ENCODE measurements around the gene MCU. TPM values are rescaled to one million over a fixed set of nuclear protein-coding genes. Genes with fewer than 3 reads are reported as not detected.

Gene MCU
- total RNA-seq, 1 donor, result 42.7 TPM

DNA sequence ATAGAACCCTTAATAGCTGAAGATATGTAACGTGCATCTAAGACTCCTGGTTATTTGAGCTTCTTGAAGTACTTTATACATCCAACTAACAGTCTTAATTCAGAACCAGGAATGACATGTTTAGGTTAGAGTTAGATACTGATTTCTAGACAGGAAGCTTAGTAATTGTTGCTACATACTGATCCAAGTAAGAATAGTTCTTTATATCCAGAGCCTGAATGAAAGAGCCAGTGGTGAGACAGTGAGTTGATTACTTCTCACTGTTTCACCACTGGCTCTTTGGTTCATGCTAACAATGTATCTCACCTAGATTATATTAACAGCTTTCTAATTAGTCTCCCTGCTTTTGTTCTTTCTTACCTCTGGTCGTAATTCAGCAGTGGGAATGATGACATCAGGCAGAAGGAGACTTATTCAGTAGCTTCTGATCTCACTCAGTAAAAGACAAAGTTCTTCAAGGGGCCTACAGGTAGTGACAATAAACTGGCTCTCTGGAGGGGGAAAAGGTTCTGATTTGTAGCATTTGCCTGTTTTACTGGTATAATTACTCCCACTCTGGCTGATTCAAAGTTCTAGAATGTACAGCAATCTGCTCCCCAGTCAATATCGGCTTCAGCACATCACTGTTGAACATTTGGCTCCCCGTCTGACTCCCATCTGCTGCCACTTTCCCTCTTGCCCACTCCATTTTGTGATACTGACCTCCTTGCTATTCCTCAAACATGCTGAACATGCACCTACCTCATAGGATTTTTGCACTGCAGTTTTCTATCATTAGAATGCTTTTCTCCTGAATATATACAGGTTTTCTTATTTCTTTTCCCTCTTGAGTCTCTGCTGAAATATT, 29.1 kb downstream of the MCU start:
- Histone ChIP-seq H3K36me3 (ENCODE audit: insufficient read depth, low read length) (no peaks in the 10 kb centered on the region), H3K4me2 (ENCODE audit: insufficient read depth, low read length) (no peak overlapping the region), H3K79me2 (ENCODE audit: insufficient read depth, low read length) (peaks cover 23% of the 10 kb centered on the region), H4K20me1 (ENCODE audit: insufficient read depth, low read length) (peaks cover 3% of the 10 kb centered on the region), H3K4me1 (ENCODE audit: insufficient read depth, low read length) (peaks cover 16% of the 10 kb centered on the region), H2AFZ (ENCODE audit: low read length) (no peak overlapping the region), H3K9me3 (ENCODE audit: low read depth, low read length) (no peaks in the 10 kb centered on the region), H3K27me3 (ENCODE audit: insufficient read depth, low read length) (no peaks in the 10 kb centered on the region), H3K4me3 (ENCODE audit: insufficient read depth, low read length) (no peak overlapping the region), H3K27ac (ENCODE audit: low read depth, low read length) (peak overlapping the region; percentile 52)
- DNase-seq (ENCODE audit: insufficient read length, low spot score, missing footprints), result no peak
- TF ChIP-seq, protein P1, sequence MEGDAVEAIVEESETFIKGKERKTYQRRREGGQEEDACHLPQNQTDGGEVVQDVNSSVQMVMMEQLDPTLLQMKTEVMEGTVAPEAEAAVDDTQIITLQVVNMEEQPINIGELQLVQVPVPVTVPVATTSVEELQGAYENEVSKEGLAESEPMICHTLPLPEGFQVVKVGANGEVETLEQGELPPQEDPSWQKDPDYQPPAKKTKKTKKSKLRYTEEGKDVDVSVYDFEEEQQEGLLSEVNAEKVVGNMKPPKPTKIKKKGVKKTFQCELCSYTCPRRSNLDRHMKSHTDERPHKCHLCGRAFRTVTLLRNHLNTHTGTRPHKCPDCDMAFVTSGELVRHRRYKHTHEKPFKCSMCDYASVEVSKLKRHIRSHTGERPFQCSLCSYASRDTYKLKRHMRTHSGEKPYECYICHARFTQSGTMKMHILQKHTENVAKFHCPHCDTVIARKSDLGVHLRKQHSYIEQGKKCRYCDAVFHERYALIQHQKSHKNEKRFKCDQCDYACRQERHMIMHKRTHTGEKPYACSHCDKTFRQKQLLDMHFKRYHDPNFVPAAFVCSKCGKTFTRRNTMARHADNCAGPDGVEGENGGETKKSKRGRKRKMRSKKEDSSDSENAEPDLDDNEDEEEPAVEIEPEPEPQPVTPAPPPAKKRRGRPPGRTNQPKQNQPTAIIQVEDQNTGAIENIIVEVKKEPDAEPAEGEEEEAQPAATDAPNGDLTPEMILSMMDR (IDR thresholded peaks at IDR 0.05; ENCODE audit: extremely low read depth, low read depth, low read length), result no peak

DNA sequence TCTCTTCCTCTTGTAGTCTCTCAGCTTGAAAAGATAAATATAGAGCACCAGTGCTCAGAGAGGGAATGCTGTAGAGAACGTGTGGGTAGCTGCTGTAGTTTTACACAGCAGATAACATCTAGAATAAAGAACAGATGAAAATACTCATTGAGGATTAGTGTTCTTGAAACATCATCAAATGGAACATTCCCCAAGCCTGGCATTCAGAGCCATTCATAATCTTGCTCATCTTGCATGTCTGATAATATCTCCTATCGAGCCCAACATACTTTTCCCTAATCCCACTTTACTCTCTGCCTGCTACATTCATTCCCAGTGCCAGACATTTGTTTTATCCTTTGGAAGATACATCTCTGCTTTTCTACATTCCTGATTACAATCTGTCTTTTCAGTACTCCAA, 35.2 kb downstream of the MCU start:
- Histone ChIP-seq H2AFZ (ENCODE audit: low read length) (no peak overlapping the region), H3K79me2 (ENCODE audit: insufficient read depth, low read length) (peaks cover 31% of the 10 kb centered on the region), H3K36me3 (ENCODE audit: insufficient read depth, low read length) (no peaks in the 10 kb centered on the region), H4K20me1 (ENCODE audit: insufficient read depth, low read length) (no peaks in the 10 kb centered on the region), H3K9me3 (ENCODE audit: low read depth, low read length) (no peaks in the 10 kb centered on the region), H3K4me3 (ENCODE audit: insufficient read depth, low read length) (no peak overlapping the region), H3K4me2 (ENCODE audit: insufficient read depth, low read length) (no peak overlapping the region), H3K27me3 (ENCODE audit: insufficient read depth, low read length) (no peaks in the 10 kb centered on the region), H3K27ac (ENCODE audit: low read depth, low read length) (no peak overlapping the region), H3K4me1 (ENCODE audit: insufficient read depth, low read length) (peaks cover 18% of the 10 kb centered on the region)
- DNase-seq (ENCODE audit: insufficient read length, low spot score, missing footprints), result no peak
- TF ChIP-seq, protein P1 (IDR thresholded peaks at IDR 0.05; ENCODE audit: extremely low read depth, low read depth, low read length), result no peak

DNA sequence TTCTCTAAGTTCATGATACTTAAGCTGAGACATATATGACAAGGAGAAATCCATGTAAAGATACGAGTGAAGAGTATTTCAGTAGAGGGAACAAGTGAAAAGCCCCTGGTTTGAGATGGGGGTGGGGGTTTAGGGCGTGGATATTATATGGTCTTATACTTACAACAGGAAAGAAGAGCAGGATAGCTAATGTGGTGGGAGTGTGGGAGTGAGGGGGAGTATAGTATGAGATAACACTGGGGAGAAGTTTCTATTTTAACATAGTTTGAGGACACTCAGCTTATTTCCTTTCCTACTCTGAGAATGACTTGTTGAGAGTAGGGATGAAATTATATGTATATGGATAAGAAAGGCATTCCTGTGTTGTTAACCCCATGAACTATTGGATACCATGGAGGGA, 36.5 kb downstream of the MCU start:
- no peaks in the 10 kb centered on the region for H3K36me3 ChIP-seq (ENCODE audit: insufficient read depth, low read length)
- H3K27me3 ChIP-seq (ENCODE audit: insufficient read depth, low read length), result no peaks in the 10 kb centered on the region
- no peak overlapping the region for H2AFZ ChIP-seq (ENCODE audit: low read length)
- peaks cover 44% of the 10 kb centered on the region for H3K79me2 ChIP-seq (ENCODE audit: insufficient read depth, low read length)
- H4K20me1 ChIP-seq (ENCODE audit: insufficient read depth, low read length), result no peaks in the 10 kb centered on the region
- H3K4me1 ChIP-seq (ENCODE audit: insufficient read depth, low read length), result peaks cover 18% of the 10 kb centered on the region
- H3K27ac ChIP-seq (ENCODE audit: low read depth, low read length), result no peak overlapping the region
- H3K4me2 ChIP-seq (ENCODE audit: insufficient read depth, low read length), result no peak overlapping the region
- no peak for DNase-seq (ENCODE audit: insufficient read length, low spot score, missing footprints)
- no peaks in the 10 kb centered on the region for H3K9me3 ChIP-seq (ENCODE audit: low read depth, low read length)
- TF ChIP-seq, protein P1 (IDR thresholded peaks at IDR 0.05; ENCODE audit: extremely low read depth, low read depth, low read length), result no peak
- no peak overlapping the region for H3K4me3 ChIP-seq (ENCODE audit: insufficient read depth, low read length)

DNA sequence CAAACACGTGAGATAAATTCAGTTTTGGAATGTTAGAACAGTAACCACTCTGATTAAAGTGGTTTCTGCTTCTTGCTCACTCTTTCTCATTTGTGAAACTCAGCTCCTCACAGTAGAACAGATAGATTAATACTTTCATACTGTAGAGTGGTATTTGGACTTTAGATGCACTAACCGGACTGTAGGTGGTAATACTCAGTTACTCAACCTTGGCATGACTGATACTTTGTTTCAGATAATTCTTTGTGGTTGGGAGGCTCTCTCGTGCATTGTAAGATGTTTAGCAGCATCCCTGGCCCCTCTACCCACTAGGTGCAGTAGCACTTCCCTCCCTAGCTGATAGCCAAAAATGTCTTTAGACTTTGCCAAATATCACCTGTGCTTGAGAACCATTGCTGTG, 37.6 kb downstream of the MCU start:
- Histone ChIP-seq H2AFZ (ENCODE audit: low read length) (no peak overlapping the region), H3K79me2 (ENCODE audit: insufficient read depth, low read length) (peaks cover 46% of the 10 kb centered on the region), H3K4me2 (ENCODE audit: insufficient read depth, low read length) (peak overlapping the region; percentile 32), H3K9me3 (ENCODE audit: low read depth, low read length) (no peaks in the 10 kb centered on the region), H3K27me3 (ENCODE audit: insufficient read depth, low read length) (no peaks in the 10 kb centered on the region), H3K36me3 (ENCODE audit: insufficient read depth, low read length) (no peaks in the 10 kb centered on the region), H3K4me1 (ENCODE audit: insufficient read depth, low read length) (peaks cover 18% of the 10 kb centered on the region), H4K20me1 (ENCODE audit: insufficient read depth, low read length) (no peaks in the 10 kb centered on the region), H3K4me3 (ENCODE audit: insufficient read depth, low read length) (no peak overlapping the region), H3K27ac (ENCODE audit: low read depth, low read length) (peak overlapping the region; percentile 44)
- TF ChIP-seq, protein P1 (IDR thresholded peaks at IDR 0.05; ENCODE audit: extremely low read depth, low read depth, low read length), result no peak
- no peak for DNase-seq (ENCODE audit: insufficient read length, low spot score, missing footprints)

Measured in osteoblast (primary cell).